Measurements from ENCODE around the gene SETD3. TPM values are rescaled to one million over a fixed set of nuclear protein-coding genes. Genes with fewer than 3 reads are reported as not detected.

The SETD3 gene
- total RNA-seq, 1 experiment from 2014 or later = 46.8 TPM

- CTCF ChIA-PET = no interaction called here
Measured at GRCh38 chr14:99522025-99522401, 41.4 kb upstream of the SETD3 start.

GRCh38 chr14:99521176-99522024 is 40.7 kb upstream of the SETD3 start:
- no peak overlapping the region for H3K4me3 ChIP-seq (ENCODE audit: low read length)
- DNase-seq (no peak), ATAC-seq (no peak)
- CTCF ChIA-PET = no interaction called here
- H2AFZ ChIP-seq (ENCODE audit: low read length) = no peak overlapping the region
- H3K9me3 ChIP-seq (ENCODE audit: low read length) = no peaks in the 10 kb centered on the region
- H3K9ac ChIP-seq (ENCODE audit: low read length) = no peak overlapping the region
- H3K36me3 ChIP-seq (ENCODE audit: low read depth, low read length) = no peaks in the 10 kb centered on the region
- peaks cover 6% of the 10 kb centered on the region for H4K20me1 ChIP-seq (ENCODE audit: low read length)
- H3K79me2 ChIP-seq (ENCODE audit: low read length) = peaks cover 32% of the 10 kb centered on the region
- H3K27me3 ChIP-seq (ENCODE audit: low read length) = no peaks in the 10 kb centered on the region
- no peak overlapping the region for H3K27ac ChIP-seq (ENCODE audit: low read length)
- BruUV-seq (replicated peaks) = no TSS peak
- H3K9me2 ChIP-seq (replicated peaks; ENCODE audit: low read length) = no peaks in the 10 kb centered on the region
- intact Hi-C loops (cut with micrococcal nuclease) = loop anchor here (5.0 kb wide), 1 partner anchor 41 kb away; no protein-coding TSS in a partner anchor
- no peaks in the 10 kb centered on the region for H3F3A ChIP-seq (ENCODE audit: low read length, unreplicated experiment)
- TF ChIP-seq CTCF (conservative IDR thresholded peaks at IDR 0.05; ENCODE audit: low read depth, low read length) (no peak), EZH2 (IDR thresholded peaks at IDR 0.05; ENCODE audit: low read length, unreplicated experiment) (no peak), EZH2phosphoT487 (IDR thresholded peaks at IDR 0.05; ENCODE audit: borderline replicate concordance, low read length) (no peak)
- no peak overlapping the region for H3K4me2 ChIP-seq (ENCODE audit: low read length)
- POLR2A ChIA-PET (ENCODE audit: unreplicated experiment) = no interaction called here
- peaks cover 41% of the 10 kb centered on the region for H3K4me1 ChIP-seq (ENCODE audit: insufficient read depth, low read length)

More at GRCh38 chr14:99522025-99522401, 41.4 kb upstream of the SETD3 start:
- intact Hi-C loops (cut with micrococcal nuclease) = loop anchor here (5.0 kb wide), 1 partner anchor 40 kb away; no protein-coding TSS in a partner anchor
- Histone ChIP-seq H3K9me2 (replicated peaks; ENCODE audit: low read length) (no peaks in the 10 kb centered on the region), H3K4me2 (ENCODE audit: low read length) (0 out of 2 replicates have a peak overlapping the region, but pooled peaks have one; percentile 18), H3K36me3 (ENCODE audit: low read depth, low read length) (no peaks in the 10 kb centered on the region), H3F3A (ENCODE audit: low read length, unreplicated experiment) (no peaks in the 10 kb centered on the region), H2AFZ (ENCODE audit: low read length) (no peak overlapping the region), H3K27ac (ENCODE audit: low read length) (no peak overlapping the region), H3K9ac (ENCODE audit: low read length) (no peak overlapping the region), H4K20me1 (ENCODE audit: low read length) (peaks cover 6% of the 10 kb centered on the region), H3K4me1 (ENCODE audit: insufficient read depth, low read length) (peaks cover 41% of the 10 kb centered on the region), H3K27me3 (ENCODE audit: low read length) (no peaks in the 10 kb centered on the region), H3K4me3 (ENCODE audit: low read length) (no peak overlapping the region), H3K79me2 (ENCODE audit: low read length) (peaks cover 32% of the 10 kb centered on the region), H3K9me3 (ENCODE audit: low read length) (no peaks in the 10 kb centered on the region)
- DNase-seq (no peak), ATAC-seq (no peak)
- BruUV-seq (replicated peaks) = no TSS peak
- no peak for TF ChIP-seq EZH2phosphoT487 (IDR thresholded peaks at IDR 0.05; ENCODE audit: borderline replicate concordance, low read length)
- no peak for TF ChIP-seq CTCF (conservative IDR thresholded peaks at IDR 0.05; ENCODE audit: low read depth, low read length)
- no peak for TF ChIP-seq EZH2 (IDR thresholded peaks at IDR 0.05; ENCODE audit: low read length, unreplicated experiment)
- POLR2A ChIA-PET (ENCODE audit: unreplicated experiment) = no interaction called here

GRCh38 chr14:99520571-99521081 is 40.0 kb upstream of the SETD3 start:
- peaks cover 38% of the 10 kb centered on the region for H3K4me1 ChIP-seq (ENCODE audit: insufficient read depth, low read length)
- H3K9ac ChIP-seq (ENCODE audit: low read length) = no peak overlapping the region
- H3K4me2 ChIP-seq (ENCODE audit: low read length) = no peak overlapping the region
- H3K9me2 ChIP-seq (replicated peaks; ENCODE audit: low read length) = no peaks in the 10 kb centered on the region
- no peak overlapping the region for H3K4me3 ChIP-seq (ENCODE audit: low read length)
- no peaks in the 10 kb centered on the region for H3K9me3 ChIP-seq (ENCODE audit: low read length)
- CTCF ChIA-PET = no interaction called here
- peaks cover 6% of the 10 kb centered on the region for H4K20me1 ChIP-seq (ENCODE audit: low read length)
- no peak overlapping the region for H3K27ac ChIP-seq (ENCODE audit: low read length)
- TF ChIP-seq EZH2 (IDR thresholded peaks at IDR 0.05; ENCODE audit: low read length, unreplicated experiment) (no peak), CTCF (conservative IDR thresholded peaks at IDR 0.05; ENCODE audit: low read depth, low read length) (no peak), EZH2phosphoT487 (IDR thresholded peaks at IDR 0.05; ENCODE audit: borderline replicate concordance, low read length) (no peak)
- no peaks in the 10 kb centered on the region for H3K36me3 ChIP-seq (ENCODE audit: low read depth, low read length)
- no peaks in the 10 kb centered on the region for H3K27me3 ChIP-seq (ENCODE audit: low read length)
- no TSS peak for BruUV-seq (replicated peaks)
- POLR2A ChIA-PET (ENCODE audit: unreplicated experiment) = no interaction called here
- DNase-seq = no peak
- peaks cover 32% of the 10 kb centered on the region for H3K79me2 ChIP-seq (ENCODE audit: low read length)
- intact Hi-C loops (cut with micrococcal nuclease) = loop anchor here (5.0 kb wide), 1 partner anchor 42 kb away; no protein-coding TSS in a partner anchor
- no peak overlapping the region for H2AFZ ChIP-seq (ENCODE audit: low read length)
- no peak for ATAC-seq
- H3F3A ChIP-seq (ENCODE audit: low read length, unreplicated experiment) = no peaks in the 10 kb centered on the region
